SK-N-SH treated with all-trans-retinoic acid at 6 μM for 48 hours (cell line): ENCODE data around the gene TTC28.

ENCODE experiments used
- ARNTL ChIP-seq: fragments of 450-650 bp; formaldehyde crosslinking; IDR thresholded peaks from 2 replicates; pipeline ENCODE4 v1.5.0; 2020; ENCODE audit warnings: low read depth, mild to moderate bottlenecking, moderate library complexity, borderline replicate concordance
- CSDC2 ChIP-seq: fragments of 250-450 bp; sonication (Bioruptor Pico); IDR thresholded peaks from 2 replicates; pipeline ENCODE4 v1.5.0; 2020; ENCODE audit warnings: mild to moderate bottlenecking, moderate library complexity
- GLIS3 ChIP-seq: fragments of 250-450 bp; sonication (Bioruptor Pico); IDR thresholded peaks from 2 replicates; pipeline ENCODE4 v1.5.0; 2020; ENCODE audit warnings: mild to moderate bottlenecking, moderate library complexity
- PATZ1 ChIP-seq: fragments of 250-450 bp; sonication (Bioruptor Pico); IDR thresholded peaks from 2 replicates; pipeline ENCODE4 v1.8.0; 2020; ENCODE audit warnings: mild to moderate bottlenecking, moderate library complexity, borderline replicate concordance
- PPARA ChIP-seq: fragments of 250-450 bp; sonication (Bioruptor Pico); IDR thresholded peaks from 2 replicates; pipeline ENCODE4 v1.5.0; 2020; ENCODE audit warnings: mild to moderate bottlenecking, borderline replicate concordance
- RARB ChIP-seq: fragments of 250-450 bp; sonication (Bioruptor Pico); IDR thresholded peaks from 2 replicates; pipeline ENCODE4 v1.8.0; 2021; ENCODE audit warnings: mild to moderate bottlenecking, moderate library complexity
- SNAI2 ChIP-seq: fragments of 250-450 bp; sonication (Bioruptor Pico); IDR thresholded peaks from 2 replicates; pipeline ENCODE4 v1.5.0; 2020; ENCODE audit warnings: mild to moderate bottlenecking, moderate library complexity
- TCF4 ChIP-seq: fragments of 250-450 bp; sonication (Bioruptor Pico); IDR thresholded peaks from 2 replicates; pipeline ENCODE4 v1.8.0; 2021; ENCODE audit warnings: mild to moderate bottlenecking, moderate library complexity, borderline replicate concordance
- ZFP3 ChIP-seq: fragments of 250-450 bp; sonication (Bioruptor Pico); IDR thresholded peaks from 2 replicates; pipeline ENCODE4 v1.5.0; 2020; ENCODE audit warnings: mild to moderate bottlenecking, moderate library complexity
- ZNF565 ChIP-seq: fragments of 450-650 bp; formaldehyde crosslinking; conservative IDR thresholded peaks from 2 replicates; pipeline ENCODE4 v1.5.0; 2020; ENCODE audit warnings: low read depth, mild to moderate bottlenecking, moderate library complexity
- ZNF8 ChIP-seq: fragments of 450-650 bp; formaldehyde crosslinking; IDR thresholded peaks from 2 replicates; pipeline ENCODE4 v1.5.0; 2020; ENCODE audit warnings: mild to moderate bottlenecking, moderate library complexity
- TF ChIP-seq, protein P1 (sequence below): fragments of 250-450 bp; sonication (Bioruptor Pico); IDR thresholded peaks from 2 replicates; pipeline ENCODE4 v1.5.1; 2020; ENCODE audit warnings: low read depth, mild to moderate bottlenecking, moderate library complexity
- TF ChIP-seq, protein P2 (sequence below): fragments of 250-450 bp; sonication (Bioruptor Pico); IDR thresholded peaks from 2 replicates; pipeline ENCODE4 v1.8.0; 2021; ENCODE audit warnings: low read depth, mild to moderate bottlenecking, moderate library complexity, borderline replicate concordance
- TF ChIP-seq, protein P3 (sequence below): fragments of 250-450 bp; sonication (Bioruptor Pico); IDR thresholded peaks from 2 replicates; pipeline ENCODE4 v1.5.1; 2021; ENCODE audit warnings: mild to moderate bottlenecking, moderate library complexity

DNA sequence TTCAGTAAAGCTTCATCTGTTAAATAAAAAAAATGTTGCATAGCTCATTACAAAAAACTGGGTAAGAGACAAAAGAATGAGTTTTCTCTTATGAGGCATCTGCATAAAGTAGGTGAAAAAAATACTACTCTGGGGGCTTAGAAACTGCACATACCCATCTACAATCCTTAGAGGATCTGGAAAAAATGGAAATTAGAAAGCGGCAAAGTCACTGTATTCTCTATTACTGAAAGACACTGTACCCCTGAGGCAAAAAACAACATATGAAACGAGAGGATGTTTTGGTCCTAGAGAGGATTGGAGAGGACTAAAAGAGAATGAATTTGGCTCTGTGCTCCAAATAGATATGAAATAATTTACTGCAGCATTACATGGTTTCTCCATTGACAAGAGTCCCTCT is 553.8 kb downstream of the TTC28 start:
- TF ChIP-seq GLIS3 (CRISPR knock-in tag) (no peak), PPARA (CRISPR knock-in tag) (no peak), ZNF8 (CRISPR knock-in tag) (no peak), CSDC2 (CRISPR knock-in tag) (no peak), TCF4 (no peak), ARNTL (CRISPR knock-in tag) (no peak), ZFP3 (CRISPR knock-in tag) (no peak), RARB (CRISPR knock-in tag) (no peak), PATZ1 (CRISPR knock-in tag) (no peak), ZNF565 (CRISPR knock-in tag) (no peak), SNAI2 (CRISPR knock-in tag) (no peak)
- TF ChIP-seq, protein P1, sequence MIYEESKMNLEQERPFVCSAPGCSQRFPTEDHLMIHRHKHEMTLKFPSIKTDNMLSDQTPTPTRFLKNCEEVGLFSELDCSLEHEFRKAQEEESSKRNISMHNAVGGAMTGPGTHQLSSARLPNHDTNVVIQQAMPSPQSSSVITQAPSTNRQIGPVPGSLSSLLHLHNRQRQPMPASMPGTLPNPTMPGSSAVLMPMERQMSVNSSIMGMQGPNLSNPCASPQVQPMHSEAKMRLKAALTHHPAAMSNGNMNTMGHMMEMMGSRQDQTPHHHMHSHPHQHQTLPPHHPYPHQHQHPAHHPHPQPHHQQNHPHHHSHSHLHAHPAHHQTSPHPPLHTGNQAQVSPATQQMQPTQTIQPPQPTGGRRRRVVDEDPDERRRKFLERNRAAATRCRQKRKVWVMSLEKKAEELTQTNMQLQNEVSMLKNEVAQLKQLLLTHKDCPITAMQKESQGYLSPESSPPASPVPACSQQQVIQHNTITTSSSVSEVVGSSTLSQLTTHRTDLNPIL (CRISPR knock-in tag), result no peak
- TF ChIP-seq, protein P2, sequence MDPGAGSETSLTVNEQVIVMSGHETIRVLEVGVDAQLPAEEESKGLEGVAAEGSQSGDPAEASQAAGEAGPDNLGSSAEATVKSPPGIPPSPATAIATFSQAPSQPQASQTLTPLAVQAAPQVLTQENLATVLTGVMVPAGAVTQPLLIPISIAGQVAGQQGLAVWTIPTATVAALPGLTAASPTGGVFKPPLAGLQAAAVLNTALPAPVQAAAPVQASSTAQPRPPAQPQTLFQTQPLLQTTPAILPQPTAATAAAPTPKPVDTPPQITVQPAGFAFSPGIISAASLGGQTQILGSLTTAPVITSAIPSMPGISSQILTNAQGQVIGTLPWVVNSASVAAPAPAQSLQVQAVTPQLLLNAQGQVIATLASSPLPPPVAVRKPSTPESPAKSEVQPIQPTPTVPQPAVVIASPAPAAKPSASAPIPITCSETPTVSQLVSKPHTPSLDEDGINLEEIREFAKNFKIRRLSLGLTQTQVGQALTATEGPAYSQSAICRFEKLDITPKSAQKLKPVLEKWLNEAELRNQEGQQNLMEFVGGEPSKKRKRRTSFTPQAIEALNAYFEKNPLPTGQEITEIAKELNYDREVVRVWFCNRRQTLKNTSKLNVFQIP (CRISPR knock-in tag), result no peak
- TF ChIP-seq, protein P3, sequence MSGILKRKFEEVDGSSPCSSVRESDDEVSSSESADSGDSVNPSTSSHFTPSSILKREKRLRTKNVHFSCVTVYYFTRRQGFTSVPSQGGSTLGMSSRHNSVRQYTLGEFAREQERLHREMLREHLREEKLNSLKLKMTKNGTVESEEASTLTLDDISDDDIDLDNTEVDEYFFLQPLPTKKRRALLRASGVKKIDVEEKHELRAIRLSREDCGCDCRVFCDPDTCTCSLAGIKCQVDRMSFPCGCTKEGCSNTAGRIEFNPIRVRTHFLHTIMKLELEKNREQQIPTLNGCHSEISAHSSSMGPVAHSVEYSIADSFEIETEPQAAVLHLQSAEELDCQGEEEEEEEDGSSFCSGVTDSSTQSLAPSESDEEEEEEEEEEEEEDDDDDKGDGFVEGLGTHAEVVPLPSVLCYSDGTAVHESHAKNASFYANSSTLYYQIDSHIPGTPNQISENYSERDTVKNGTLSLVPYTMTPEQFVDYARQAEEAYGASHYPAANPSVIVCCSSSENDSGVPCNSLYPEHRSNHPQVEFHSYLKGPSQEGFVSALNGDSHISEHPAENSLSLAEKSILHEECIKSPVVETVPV (CRISPR knock-in tag), result no peak
